Stimulated activated CD8-positive, alpha-beta memory T cell treated with anti-CD3 and anti-CD28 coated beads, Interleukin-4, amount 100 ng/mL, for 48 hours (primary cell): Measurements from ENCODE around the gene AADAT.

Experiments used
- DNase-seq: peaks from one replicate; pipeline ENCODE4 v3.0.0-alpha.2; 2020

AADAT gene

DNA sequence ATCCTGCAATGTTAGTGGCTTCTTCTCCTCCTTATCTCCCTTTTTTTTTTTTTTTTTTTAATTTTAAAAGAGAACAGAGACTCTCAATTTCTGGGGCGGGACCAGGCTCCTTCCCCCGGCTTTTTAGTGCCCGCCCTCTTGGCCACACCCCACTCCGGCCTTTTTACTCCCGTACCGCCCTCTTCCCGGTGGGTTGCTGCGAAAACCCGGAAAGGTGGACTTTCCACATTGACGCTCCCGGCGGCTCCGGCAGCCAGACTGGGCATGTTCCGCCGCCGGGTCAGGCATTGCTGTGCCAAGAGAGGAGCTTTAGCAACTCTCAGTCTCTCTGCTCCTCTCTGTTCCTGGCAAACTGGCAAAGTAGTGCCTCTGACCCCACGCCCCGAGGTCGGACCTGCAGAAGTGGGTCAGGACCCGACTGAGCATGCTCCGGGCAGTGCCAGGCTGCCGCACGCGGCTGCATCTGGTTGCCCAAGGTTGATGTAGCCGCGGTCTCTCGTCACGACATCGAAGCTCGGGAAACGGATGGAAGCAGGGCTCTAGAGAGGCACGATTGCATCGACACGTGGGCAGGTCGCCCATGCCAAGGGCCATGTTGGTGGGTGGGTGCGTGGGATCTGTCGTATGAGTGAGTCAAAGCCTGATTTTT is 62.5 kb downstream of the AADAT start:
- DNase-seq = peak; percentile 94

- DNase-seq = peak; percentile 82
Measured at GRCh38 chr4:170026253-170027021, 63.3 kb downstream of the AADAT start, which contains the start of gene MFAP3L. TSS of gene MFAP3L (minus strand) at chr4:170026395. CDS start at chr4:170005877, 20,518 bp downstream.

DNA sequence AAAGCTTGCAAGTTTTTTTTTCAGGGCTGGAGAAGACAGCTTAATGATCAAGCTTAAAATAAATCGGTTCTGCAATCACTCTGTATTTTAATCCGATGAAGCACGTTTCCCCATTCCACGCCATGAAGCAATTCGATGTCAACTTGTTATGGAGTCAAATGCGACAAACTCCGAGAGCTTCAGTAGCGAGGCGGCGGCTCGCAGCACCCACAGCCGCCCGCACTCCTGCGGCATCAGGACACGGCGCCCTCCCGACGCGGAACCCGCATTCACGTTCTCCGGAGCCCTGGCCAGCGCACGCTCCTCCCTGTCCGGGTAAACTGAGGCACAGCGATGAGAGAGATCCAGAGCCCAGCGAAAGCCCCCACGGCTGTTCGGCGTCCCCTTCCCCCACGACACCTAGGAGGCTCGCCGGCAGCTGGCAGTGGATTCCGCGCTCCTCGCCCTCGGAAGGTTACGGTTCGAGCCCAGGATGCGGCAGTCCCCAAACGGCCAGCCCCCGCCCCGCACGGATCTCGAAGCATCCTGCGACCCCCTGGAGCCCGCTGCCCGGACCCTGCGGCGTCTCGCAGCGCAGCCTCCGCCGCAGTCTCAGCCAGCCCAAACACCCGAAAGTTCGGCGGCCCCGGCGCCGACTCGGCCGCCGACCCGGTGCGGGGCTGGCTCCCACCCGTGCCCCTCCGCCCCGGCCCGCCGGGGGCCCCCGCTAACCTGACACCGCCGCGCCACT is 64.1 kb downstream of the AADAT start:
- peak; percentile 34 for DNase-seq

- no peak for DNase-seq
Measured at GRCh38 chr4:170022211-170022610, 67.5 kb downstream of the AADAT start.

DNA sequence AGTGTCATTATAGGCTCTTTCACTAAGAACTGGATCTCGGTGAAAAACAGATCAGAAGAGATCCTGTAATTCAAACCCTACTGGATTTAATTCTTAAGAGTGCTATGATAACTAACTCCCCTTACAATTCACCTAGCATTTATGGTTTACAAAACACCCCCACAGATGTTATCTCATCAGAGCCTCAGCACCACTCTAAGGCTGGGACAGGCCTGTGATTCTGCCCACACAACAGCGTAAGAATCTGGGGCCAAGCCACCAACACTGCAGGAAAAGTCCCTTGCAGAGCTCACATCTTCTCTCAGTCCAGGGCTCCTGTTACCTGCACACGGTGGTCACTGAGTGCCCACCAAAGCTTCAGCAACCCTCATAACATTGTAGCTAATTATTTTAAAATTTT is 72.5 kb downstream of the AADAT start:
- no peak for DNase-seq

DNA sequence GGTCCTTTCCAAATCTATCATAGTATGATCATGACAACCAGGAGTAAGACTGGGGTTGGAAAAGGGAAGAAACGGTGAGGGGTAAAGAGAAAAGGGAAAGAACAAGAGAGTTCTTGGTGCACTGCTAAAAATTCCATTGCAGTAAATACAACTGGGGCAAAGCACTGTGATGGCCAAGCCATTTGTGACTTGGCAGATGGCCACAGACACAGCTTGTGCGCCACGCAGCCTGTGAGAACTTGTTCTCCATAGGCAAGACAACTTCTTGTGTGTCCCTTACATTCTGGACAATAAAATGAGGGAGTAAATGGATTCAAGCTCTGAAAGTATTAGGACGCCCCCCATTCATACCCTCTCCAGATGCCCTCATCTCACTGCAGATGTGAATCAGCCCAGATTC is 74.5 kb downstream of the AADAT start:
- DNase-seq = no peak

- DNase-seq = no peak
Measured at GRCh38 chr4:170014359-170015011, 75.3 kb downstream of the AADAT start.

- no peak for DNase-seq
Measured at GRCh38 chr4:170012629-170012958, 77.2 kb downstream of the AADAT start.

DNA sequence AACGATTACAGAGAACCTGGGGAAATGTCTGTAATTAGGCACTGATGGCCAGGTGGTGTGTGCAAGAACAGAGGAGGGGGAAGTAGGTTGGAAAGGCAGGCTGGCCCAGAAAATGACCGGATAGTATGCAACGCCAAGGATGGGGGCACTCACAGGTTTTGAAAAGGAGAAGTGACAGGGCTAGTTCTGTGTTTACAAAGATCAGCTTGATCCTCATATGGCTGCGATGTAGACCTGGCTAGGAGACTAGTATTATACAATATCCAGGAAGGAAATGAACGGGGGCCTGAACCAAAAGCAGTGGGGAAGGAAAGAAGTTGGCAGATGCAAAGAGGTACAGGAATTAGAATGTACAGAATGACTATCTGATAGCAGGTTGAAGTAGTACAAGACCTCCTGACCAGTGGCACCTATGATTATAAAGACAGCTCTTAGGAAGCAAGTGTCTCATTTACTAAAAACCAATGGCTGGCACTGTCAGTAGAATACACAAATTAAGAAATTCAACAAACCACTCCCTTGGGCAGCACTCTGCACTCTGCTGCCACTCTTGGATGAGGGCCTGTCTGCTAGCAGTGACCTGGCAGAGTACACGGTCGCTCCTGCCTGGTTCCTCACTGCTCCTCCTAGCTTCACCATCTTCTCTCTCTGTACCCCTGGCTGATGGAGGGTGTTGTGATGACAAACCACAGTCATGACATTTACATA is 77.7 kb downstream of the AADAT start:
- no peak for DNase-seq
